Stimulated activated CD4-positive, alpha-beta T cell treated with anti-CD3 and anti-CD28 coated beads, Interleukin-12 subunit alpha, Interleukin-12 subunit beta, amount 100 ng/mL, for 24 hours (primary cell): ENCODE data around the gene KCNQ1OT1.

Experiments
- DNase-seq, 2 experiments: peaks; one replicate each; pipeline ENCODE4 v3.0.0-alpha.2; 2020; ENCODE audit warnings: low read depth in 2 of 2

The KCNQ1OT1 gene

DNA sequence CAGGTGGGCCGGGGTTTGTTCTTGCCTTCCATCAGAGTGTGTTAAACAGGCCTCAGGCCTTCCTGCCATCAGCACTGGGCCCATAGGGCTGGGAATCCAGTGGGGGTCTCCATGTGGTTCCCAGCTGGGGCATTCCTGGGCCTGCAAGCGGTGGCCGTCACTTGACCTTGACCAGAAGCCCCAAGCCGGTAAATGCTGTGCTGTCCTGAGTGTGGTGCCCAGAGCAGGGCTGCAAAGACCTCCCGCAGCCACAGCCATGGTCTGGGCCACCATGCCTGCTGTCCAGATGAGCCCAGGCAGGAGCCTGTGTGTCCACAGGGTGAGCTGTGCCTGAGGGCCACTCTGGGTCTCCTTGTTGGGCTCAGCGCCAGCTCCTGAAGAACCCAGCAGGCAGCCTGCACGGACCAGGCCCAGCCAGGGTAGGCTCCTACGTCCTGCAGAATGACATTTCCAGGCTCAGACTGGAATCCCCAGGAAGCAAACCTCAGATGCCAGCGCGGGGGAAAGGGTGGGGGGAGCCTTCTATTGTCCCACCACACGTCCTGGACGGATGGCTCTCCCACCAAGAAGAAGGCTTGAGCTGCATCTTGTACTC is 117.3 kb downstream of the KCNQ1OT1 start:
- no peak for DNase-seq

DNA sequence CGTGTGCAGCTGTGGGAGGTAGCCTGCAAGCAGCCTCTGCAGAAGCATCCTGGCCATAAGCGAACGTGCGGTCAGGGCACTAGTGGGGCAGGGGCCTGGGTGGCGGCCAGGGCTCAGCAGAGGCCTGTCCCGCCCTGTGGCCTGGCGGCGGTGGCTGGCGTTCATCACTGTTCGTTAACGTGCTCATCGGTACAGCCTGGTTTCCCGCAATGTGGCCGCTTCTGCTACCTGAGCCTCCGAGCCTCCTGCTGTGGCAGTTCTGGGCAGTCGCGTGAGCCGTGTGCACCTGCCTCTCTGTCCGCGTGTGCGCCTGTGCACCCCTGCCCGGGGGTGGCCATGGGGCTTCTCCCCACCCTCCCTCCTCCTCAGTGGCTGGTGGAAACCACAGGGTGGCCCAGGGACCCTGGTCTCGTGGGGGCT is 117.9 kb downstream of the KCNQ1OT1 start:
- no peak for DNase-seq

DNA sequence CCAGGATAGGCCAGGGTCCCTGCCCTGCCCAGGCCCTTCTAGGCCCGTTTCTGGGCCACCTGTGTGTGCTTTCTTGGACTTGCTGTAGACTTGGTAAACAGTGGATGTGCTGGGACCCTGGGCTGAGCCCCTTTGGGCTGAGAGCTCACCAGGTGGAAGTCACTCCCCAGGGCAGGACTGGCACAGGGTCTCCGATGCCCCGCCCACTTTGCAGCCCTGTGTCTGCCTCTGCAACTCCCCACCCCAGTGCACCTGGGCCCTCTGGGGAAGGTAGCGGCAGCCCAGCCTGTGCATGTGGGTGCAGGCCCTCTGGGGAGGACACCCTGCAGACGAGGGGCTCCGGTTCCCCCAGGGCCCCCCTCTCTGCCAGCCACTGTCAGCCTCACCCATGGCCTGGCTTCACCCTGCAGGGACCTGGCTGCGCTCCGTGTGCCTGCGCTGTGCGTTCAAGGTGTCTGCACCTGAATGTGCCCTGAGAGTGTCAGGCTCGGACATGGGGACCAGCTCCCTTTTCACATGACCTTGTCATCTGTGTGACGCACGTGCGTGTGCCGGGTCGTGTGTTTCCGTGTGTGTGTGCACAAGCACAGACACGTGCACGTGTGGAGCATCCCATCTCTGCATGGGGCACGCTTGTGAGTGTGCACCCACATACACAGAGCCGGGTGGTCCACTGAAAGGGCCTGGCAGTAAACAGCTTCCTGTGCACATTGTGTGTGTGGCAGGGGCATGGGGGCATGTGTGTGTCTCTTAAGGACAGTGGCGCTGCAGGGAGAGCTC is 118.5 kb downstream of the KCNQ1OT1 start:
- DNase-seq: no peak

DNA sequence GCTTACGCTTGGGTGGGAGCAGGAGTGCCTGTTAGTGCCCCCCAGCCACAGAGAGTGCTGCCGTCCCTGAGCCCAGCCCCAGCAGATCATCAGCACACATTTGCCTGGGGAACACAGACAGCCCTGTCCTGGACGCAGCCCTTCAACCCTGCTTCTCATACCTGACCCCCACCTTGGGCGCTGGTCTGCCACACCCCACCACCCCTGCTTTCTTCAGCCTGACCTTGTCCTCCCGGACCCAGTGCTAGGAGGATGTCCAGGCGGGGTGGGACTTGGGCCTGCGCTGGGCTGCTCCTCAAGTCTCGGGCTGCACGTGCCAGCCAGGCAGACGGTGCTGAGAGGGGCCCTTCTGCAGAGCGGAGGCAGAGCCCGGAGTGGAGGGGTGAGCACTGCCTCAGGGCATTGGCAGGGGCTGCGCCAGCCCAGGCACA is 119.2 kb downstream of the KCNQ1OT1 start:
- no peak for DNase-seq

DNA sequence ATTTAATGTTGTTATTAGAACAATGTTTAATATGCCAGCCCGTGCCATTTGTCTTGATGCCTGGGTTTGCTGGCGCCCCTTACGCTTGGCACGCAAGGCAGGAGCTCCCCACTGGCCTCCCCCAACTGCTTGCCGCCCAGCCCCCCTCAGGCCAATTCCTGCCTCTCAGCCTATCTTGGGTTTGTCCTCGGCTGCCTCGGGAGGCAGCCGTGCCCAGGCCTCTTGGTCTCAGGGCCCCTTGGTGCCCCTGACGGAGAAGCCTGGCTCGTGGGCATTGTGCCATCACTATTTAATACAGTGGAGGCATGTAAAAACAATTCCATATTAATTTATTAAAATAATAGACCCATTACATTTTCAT is 119.8 kb downstream of the KCNQ1OT1 start:
- DNase-seq: no peak

DNA sequence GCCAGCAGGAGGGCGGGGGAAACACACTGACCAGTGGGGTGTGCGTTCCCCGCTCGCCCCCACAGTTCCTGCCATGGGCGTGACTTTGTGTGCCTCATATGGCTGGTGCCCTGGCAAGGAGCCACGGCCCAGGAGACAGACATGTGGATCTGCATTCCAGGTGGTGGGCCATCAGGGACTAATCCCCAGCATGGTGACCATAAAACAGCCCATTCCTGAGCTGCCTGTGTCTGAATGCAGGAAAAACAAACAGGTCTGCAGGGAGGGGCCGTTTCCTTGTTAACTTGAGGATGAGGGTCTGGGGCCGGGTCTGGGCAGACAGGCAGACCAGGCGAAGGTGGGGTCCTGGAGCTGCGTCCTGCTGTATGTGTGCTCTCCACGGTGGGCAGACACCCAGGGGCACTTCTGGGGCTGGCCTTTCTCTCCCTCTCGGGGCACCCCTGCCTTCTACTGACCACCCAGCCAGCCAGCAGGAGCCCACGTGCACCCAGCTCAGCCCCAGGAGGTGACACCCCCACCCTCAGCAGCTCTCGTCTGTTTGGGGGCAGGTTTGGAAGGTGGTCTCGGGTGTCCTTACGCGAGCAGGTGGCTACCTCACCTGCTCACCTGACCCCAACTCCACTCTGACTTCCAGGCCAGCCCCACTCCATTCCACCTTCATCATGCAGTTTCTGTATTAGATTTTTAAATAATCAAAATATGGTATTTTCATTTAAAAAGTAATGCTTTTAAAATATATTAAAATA is 120.3 kb downstream of the KCNQ1OT1 start:
- no peak for DNase-seq

DNA sequence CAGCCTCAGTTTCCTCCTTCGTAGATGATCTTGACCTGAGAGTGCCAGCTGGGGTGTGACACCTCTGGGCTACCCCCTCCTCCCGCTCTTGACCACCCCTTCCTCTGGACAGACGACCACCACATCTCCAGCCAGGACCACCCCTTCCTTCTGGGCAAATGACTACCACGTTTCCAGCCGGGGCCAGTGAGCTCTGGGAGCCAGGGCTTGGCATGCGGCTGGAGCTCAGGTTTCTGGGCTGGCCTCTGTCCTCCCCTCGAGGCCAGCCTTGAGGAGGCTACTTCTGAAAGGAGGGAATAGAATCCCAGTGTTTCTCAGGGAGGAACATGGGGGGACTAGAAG is 120.9 kb downstream of the KCNQ1OT1 start:
- no peak for DNase-seq

DNA sequence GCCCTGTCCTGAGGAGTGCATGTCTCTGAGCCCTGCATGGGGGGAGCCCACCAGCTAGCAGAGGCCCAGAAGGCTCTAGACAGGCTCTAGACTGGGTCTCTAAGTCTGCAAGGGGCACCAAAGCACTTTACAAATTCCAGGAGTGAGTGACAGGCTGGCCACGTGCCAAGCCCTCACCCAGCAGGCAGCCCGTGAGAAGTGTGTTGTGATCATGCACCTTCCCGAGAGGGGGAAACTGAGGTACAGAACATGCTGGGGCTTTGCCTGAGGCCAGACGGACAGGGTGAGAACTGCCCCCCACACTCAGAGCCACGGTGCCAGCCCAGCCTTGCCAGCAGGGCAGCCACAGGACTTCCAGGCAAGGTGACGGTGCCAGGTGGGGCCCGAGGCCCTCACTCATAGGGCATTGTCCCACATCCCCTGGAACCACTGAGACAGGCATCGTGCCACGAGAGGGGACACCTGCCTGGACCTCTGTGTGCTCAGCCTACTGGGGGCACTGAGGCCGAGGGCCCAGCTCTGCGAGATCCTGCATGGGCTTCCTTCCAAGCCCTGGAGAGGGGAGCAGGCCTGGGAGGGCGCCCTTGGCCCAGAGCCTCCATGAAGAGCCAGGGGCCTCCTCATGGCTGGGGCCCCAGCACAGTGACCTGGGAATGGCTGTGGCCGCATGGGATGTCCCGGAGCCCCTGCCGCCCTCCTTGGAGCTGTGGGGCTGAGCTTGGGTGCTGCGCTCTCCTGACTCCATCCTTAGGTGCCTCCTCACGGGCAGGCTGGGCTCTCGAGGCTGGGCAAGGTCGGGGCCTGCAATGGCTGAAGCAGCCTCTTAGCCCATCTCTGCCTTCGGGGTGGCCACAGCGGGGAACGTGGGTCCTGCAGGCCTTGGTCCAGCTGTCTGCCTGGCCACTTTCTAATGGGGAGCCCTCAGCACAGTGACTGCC is 121.5 kb downstream of the KCNQ1OT1 start:
- no peak for DNase-seq

DNA sequence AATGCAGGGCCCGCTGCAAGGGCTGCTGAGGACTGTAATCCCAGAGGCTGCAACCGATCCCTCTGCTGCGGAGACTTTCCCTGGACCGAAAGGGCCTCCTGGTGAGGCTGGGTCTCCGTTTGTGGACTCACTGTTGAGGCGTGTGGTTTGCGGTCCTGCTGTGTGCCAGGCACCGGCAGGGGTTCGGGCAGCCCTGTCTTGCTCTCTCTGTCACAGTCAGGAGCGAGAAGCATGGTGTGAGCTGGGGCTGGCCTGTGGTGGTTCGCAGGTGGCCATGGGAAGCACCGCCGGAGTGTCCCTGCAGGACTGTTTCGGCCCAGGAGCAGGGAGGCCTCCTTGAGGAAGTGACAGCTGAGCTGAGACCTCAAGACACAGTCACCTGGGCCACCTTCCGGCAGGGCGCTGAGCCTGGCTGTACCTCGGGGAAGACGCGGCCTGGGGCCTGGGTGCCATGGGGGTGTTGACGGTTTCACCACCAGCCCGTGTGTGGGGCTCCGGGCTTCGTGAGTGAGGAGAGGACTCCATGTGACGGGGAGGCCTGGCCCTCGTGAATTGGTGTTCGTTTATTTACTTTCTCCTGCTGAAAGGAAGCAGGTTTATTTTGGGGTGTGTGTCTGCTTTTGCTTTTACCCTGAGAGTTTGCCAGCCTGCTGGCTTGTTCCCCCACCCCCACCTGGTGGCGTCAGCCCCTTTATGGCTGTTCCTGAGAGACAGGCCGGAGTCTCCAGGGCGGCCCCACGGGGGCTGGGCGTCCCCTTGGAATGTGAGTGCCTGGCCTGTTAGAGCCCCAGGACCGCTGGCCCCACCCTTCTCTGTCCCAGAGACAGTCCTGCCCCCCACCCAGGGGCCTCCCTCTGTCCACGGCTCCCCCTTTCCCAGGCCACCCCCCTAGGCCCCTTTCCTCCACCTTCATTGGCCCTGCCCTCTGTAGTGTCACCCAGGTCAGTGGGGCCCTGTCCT is 122.5 kb downstream of the KCNQ1OT1 start:
- no peak for DNase-seq

DNA sequence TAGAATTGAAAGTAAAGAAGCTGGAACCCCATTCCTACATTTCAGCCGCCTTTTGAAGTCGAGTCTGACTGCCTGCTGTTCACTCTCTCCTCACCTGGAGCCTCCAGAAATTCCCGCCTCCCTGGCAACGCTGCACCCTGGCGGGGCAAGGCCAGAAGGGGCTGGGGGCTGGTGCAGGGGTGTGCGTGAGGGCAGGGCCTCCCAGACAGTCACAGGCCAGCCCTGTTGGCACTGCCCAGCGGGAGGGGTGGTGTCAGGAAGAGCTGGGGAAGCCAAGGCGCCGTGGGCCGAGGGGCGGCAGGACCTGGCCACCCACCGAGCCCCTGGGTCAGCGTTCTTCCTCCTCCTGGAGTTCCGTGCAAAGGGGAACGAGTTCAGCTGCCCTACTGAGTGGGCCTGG is 123.2 kb downstream of the KCNQ1OT1 start:
- no peak for DNase-seq

DNA sequence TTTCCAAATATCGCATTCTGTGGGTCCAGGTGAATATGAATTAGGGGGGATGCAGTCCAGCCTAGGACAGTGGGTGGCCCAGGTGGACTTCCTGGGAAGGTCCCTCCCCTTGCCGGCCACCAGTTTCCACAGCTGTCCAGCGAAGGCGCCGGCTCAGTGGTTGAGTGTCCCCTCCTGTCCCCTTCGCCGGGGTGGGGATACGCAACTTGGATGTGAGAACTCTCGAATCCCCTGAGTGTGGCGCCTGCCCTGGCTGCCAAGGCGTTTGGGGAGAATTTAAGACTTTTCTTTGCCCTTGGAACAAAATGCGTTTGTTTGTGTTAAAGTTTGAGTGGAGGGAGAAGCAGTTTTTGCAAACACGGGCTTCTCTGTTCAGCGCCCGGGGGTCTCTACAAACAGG is 123.7 kb downstream of the KCNQ1OT1 start:
- no peak for DNase-seq

DNA sequence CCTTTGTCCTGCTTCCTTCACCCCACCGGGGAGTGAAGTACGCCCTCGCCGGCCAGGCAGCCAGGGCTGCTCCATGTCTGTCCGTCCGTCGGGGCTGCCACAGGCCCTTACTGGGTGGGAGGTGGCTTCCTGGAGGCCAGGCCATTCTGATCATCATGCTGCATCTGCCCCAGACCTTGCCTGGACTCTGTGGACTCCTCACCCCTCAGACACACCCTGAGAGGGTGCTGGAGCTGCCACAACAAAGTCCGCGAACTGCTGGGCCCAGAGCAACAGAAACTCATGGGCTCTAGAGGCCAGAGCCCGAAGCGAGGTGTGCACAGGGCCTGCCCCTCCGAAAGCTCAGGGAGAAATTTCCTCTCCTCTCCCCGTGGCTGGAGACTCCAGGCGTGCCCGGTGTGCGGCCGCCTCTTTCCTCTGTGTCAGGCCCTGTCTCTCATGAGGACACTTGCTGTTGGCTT is 124.2 kb downstream of the KCNQ1OT1 start:
- DNase-seq: no peak

DNA sequence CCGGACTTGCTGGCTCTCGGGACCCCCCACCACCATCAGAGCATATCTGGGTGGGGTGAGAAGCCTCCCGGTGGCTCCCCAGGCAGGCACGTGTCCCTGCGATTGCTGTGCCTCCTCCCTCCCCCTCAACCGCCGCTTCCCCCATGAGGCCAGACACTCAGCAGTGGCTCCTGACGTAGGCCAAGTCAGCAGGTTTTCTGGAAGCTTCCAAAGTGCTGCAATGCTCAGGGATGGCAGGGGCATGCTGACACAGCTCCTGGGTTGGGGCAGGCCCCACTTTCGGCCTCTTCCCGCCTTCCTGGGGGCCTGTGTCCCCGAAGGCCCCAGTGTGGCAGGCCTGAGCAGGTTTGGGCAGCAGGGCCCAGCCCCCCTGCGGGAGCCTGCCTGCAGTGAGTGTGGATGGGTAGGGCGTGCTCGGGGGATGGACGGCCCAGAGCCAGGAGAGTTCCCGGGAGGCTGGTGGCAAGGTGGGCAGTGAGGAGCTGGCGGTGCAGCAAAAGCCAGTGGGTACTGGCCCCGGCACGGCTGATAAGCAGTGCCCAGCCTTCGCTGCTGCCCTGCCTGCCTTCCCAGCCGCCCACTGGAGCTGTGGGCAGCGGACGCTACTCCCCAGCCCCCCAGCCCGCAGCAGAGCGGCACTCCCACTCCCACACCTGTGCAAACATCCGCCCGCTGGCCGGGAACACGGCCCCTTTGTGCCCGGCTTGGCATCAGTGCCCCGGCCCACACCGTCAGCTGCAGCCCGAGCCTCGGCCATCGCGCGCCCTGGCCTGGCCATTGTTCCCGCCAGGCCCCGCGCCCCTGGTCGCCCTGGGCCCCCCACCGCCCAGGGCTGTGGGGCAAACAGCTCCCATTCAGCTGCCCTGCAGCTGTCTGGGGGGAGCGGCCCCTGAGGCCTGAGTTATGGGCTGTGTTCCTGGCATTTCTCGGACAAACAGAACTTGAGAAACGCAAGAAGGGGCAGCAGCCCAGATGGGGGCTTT is 125.0 kb downstream of the KCNQ1OT1 start:
- no peak for DNase-seq

DNA sequence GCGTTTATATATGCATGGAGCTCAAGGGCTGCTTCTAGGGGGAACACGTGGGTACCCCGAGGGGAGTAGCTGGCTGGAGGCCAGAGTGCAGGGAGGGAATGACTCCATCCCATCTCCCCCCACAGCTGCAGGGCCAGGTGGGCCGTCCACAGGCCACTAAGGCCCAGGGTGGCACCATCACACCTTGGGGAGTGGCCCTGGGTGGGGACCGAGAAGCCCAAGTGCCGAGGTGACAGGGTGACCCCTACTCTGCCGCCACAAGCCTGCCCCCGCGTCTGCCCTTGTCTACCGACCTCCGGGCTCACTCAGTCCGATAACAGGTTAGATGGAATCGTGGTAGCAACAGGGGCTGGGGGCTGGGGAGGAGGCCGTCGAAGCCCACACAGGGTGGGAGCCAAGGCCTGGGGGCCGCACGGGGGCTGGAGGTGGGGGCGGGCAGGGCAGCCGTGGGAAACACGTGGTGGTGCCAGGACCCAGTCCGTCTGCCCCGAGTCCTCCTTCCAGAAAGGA is 125.7 kb downstream of the KCNQ1OT1 start:
- no peak for DNase-seq

DNA sequence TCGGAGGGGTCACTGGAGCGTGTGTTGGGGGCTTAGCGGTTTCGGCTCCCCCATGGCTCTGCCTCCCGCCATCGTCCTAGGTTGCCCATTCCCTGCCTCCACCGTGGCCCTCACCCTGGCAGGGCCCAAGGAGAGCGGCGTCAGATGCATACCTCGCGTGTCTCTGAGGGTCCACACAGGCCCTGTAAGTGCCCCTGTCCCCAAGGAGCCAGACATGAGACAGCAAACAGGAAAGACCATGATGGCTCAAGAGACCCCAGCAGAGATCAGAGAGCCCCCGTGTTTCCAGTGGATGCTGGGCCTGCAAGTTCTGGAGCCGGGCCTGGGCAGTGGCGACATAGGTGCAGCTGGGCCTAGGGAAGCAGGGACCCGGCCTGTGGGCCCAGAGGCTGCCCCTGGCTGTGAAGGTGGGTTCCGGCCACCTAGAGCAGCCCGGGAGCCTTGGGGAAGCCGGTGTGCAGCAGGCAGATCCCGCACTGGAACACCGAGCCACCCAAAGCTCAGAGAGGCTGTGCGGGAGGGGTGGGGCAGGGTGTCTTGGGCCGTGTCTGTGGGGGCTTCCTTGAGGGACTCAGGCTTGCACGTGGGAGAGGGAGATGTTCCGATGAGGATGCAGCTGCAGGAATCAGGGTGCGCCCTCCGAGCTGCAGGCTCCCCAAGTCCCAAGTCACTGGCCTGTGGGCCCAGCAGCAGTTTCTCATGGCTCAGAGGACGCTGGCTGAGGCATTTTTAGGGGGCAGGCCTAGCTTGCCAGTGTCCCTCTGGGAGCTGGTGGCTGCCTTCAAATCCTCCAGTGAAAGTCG is 126.4 kb downstream of the KCNQ1OT1 start:
- DNase-seq: no peak

DNA sequence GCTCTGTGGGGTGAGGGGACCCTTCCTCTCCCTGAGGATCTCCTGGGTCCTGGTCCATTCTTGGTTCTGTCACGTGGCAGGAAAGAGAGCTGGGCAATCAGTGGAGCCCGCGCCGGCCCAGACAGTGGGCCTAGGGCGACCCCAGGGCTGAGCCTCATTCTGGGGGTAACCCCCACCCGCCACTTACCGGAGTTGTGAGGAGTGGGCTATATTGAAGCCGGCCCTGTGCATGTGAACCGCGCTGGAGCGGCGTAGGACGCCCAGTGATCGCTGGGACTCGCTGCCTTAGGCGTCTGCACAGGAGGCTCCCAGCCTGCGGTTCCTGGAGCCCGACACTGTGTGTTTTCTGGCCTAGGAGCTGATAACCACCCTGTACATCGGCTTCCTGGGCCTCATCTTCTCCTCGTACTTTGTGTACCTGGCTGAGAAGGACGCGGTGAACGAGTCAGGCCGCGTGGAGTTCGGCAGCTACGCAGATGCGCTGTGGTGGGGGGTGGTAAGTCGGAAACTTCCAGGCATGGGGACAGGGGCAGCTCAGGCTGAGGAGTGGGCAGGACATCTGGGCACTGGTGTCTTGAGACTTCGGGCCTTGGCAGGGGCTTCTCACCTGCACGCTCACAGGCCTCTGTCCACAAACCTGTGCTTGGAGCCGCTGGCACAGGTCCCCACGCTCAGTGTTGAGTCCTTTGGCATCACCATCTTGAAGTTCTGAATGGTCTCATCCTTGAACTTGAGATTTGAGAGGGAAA is 127.1 kb downstream of the KCNQ1OT1 start:
- DNase-seq: no peak

DNA sequence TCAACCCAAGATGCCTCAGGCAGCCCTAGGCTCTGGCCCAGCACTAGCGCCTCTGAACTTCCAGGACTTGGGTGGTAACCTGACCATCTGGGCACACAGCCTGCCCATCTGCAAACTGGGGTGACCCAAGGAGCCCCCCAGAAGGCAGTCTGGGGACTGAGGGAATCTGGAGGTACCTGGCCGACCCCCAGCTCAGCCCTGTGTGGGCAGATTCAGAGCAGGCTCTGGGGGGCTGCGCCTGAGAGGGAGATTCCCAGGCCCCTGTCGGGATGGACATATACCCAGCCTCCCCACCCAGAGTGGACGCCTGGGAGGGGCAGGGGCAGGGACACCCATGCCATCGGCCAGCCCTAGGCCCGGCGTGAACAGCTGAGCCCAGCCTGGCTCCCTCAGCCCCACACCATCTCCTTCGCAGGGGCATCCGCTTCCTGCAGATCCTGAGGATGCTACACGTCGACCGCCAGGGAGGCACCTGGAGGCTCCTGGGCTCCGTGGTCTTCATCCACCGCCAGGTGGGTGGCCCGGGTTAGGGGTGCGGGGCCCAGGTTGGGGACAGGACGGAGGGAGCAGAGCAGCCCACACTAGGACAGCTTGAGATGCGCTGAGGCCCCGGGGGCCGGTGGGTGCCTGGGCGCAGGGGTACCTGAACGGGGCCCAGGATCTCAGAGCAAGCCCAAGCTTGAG is 128.1 kb downstream of the KCNQ1OT1 start:
- DNase-seq: no peak
